Measurements from ENCODE around the gene LRPAP1. TPM values are rescaled to one million over a fixed set of nuclear protein-coding genes. Genes with fewer than 3 reads are reported as not detected.

The LRPAP1 gene
- total and polyA plus RNA-seq, 10 donors: 28.1 to 131 (median 112) TPM

GRCh38 chr4:3487861-3488260 lies 44.4 kb downstream of the LRPAP1 start:
- intact Hi-C loops (cut with DNase I; ENCODE audit: low total_unique reads): no loop called here
- Histone ChIP-seq H3K27me3 (replicated peaks in 1 of 7) (peaks cover 0 to 77% (median 28%) of the 10 kb centered on the region in 7 donors), H3K36me3 (peaks cover 0 to 2% (median 0%) of the 10 kb centered on the region in 6 donors), H3K27ac (no peak overlapping the region), H3K4me1 (peaks cover 0 to 56% (median 35%) of the 10 kb centered on the region in 6 donors), H3K9me3 (no peaks in the 10 kb centered on the region), H3K4me3 (no peak overlapping the region)
- no peak for DNase-seq
- WGBS, 5 donors: 63 to 84% (median 73%) methylated on average over 3 to 7 of the region's 7 CpGs; no CpG with 5 or more reads in 1 of the 5 donors
- TF ChIP-seq POLR2AphosphoS5 (IDR thresholded peaks at IDR 0.05) (no peak), POLR2A (IDR thresholded peaks at IDR 0.05) (no peak), CTCF (IDR thresholded peaks at IDR 0.05 in 8 of 11, conservative IDR thresholded peaks at IDR 0.05 in 3 of 11) (no peak)

GRCh38 chr4:3486541-3487540 lies 45.4 kb downstream of the LRPAP1 start:
- no peak for DNase-seq
- Histone ChIP-seq H3K4me1 (peaks cover 0 to 56% (median 35%) of the 10 kb centered on the region in 6 donors), H3K4me3 (peak overlapping the region in 1 of 8 donors; percentile 61), H3K27me3 (replicated peaks in 1 of 7) (peaks cover 0 to 77% (median 21%) of the 10 kb centered on the region in 7 donors), H3K27ac (peak overlapping the region in 2 of 8 donors; percentile 73 to 80), H3K9me3 (no peaks in the 10 kb centered on the region), H3K36me3 (no peaks in the 10 kb centered on the region)
- TF ChIP-seq POLR2AphosphoS5 (IDR thresholded peaks at IDR 0.05): peak in 1 of 3 donors; percentile 45
- no peak for TF ChIP-seq POLR2A (IDR thresholded peaks at IDR 0.05)
- 60 to 68% (median 63%) methylated on average over 15 to 25 of the region's 25 CpGs for WGBS, 5 donors
- intact Hi-C loops (cut with DNase I; ENCODE audit: low total_unique reads): no loop called here

GRCh38 chr4:3485886-3486540 lies 46.2 kb downstream of the LRPAP1 start:
- intact Hi-C loops (cut with DNase I; ENCODE audit: low total_unique reads): no loop called here
- no peak for DNase-seq

More at GRCh38 chr4:3485886-3486540, 46.2 kb downstream of the LRPAP1 start:
- Histone ChIP-seq H3K4me3 (peak overlapping the region in 5 of 8 donors; percentile 4 to 61 (median 26)), H3K9me3 (no peaks in the 10 kb centered on the region), H3K27me3 (replicated peaks in 1 of 7) (peaks cover 0 to 81% (median 24%) of the 10 kb centered on the region in 7 donors), H3K36me3 (no peaks in the 10 kb centered on the region), H3K4me1 (peaks cover 0 to 60% (median 35%) of the 10 kb centered on the region in 6 donors), H3K27ac (peak overlapping the region in 4 of 8 donors; percentile 48 to 80 (median 67))
- TF ChIP-seq CTCF (IDR thresholded peaks at IDR 0.05 in 8 of 11, conservative IDR thresholded peaks at IDR 0.05 in 3 of 11) (no peak), POLR2A (IDR thresholded peaks at IDR 0.05) (no peak), POLR2AphosphoS5 (IDR thresholded peaks at IDR 0.05) (peak in 1 of 3 donors; percentile 11)
- whole genome bisulfite sequencing, 5 donors: 70 to 100% (median 85%) methylated on average over 1 to 25 of the region's 25 CpGs

All from spleen (tissue), 11 donors.